ENCODE measurements around the gene MPHOSPH8.
"Not testable (repeated sequence)": the region's sequence is repeated elsewhere in the genome, so short reads cannot be mapped to it uniquely, and the experiment has no call there.

Gene MPHOSPH8

GRCh38 chr13:19685034-19685433 lies 51.6 kb downstream of the MPHOSPH8 start:
- no peak for DNase-seq (ENCODE audit: extremely low read depth, insufficient read length)
- H3K36me3 ChIP-seq (ENCODE audit: control insufficient read depth, insufficient read depth, low read length), result peaks cover 2% of the 10 kb centered on the region; the same call in 1 of the 2 replicates
- H3K4me3 ChIP-seq (replicated peaks; ENCODE audit: low read depth, low read length), result no peak overlapping the region
- no peak for TF ChIP-seq CTCF (IDR thresholded peaks at IDR 0.05; ENCODE audit: insufficient read depth, low read length, poor library complexity, severe bottlenecking)
- no peaks in the 10 kb centered on the region for H3K27me3 ChIP-seq (replicated peaks; ENCODE audit: control insufficient read depth, insufficient read depth, low read length)

- Histone ChIP-seq H3K4me3 (replicated peaks; ENCODE audit: low read depth, low read length) (no peak overlapping the region), H3K36me3 (ENCODE audit: control insufficient read depth, insufficient read depth, low read length) (peaks cover 2% of the 10 kb centered on the region; the same call in 1 of the 2 replicates), H3K27me3 (replicated peaks; ENCODE audit: control insufficient read depth, insufficient read depth, low read length) (no peaks in the 10 kb centered on the region)
- no peak for DNase-seq (ENCODE audit: extremely low read depth, insufficient read length)
- no peak for TF ChIP-seq CTCF (IDR thresholded peaks at IDR 0.05; ENCODE audit: insufficient read depth, low read length, poor library complexity, severe bottlenecking)
These were observed 52.0 kb downstream of the MPHOSPH8 start for GRCh38 chr13:19685437-19685836.

GRCh38 chr13:19691447-19691846 lies 58.0 kb downstream of the MPHOSPH8 start:
- not testable (repeated sequence) for H3K4me3 ChIP-seq (replicated peaks; ENCODE audit: low read depth, low read length); DNase-seq (ENCODE audit: extremely low read depth, insufficient read length); H3K27me3 ChIP-seq (replicated peaks; ENCODE audit: control insufficient read depth, insufficient read depth, low read length); H3K36me3 ChIP-seq (ENCODE audit: control insufficient read depth, insufficient read depth, low read length)

GRCh38 chr13:19695428-19695827 lies 62.0 kb downstream of the MPHOSPH8 start:
- Histone ChIP-seq H3K4me3 (replicated peaks; ENCODE audit: low read depth, low read length) (no peak overlapping the region), H3K27me3 (replicated peaks; ENCODE audit: control insufficient read depth, insufficient read depth, low read length) (no peaks in the 10 kb centered on the region), H3K36me3 (ENCODE audit: control insufficient read depth, insufficient read depth, low read length) (no peaks in the 10 kb centered on the region)
- no peak for DNase-seq (ENCODE audit: extremely low read depth, insufficient read length)
- no peak for TF ChIP-seq CTCF (IDR thresholded peaks at IDR 0.05; ENCODE audit: insufficient read depth, low read length, poor library complexity, severe bottlenecking)

GRCh38 chr13:19695829-19696228 lies 62.4 kb downstream of the MPHOSPH8 start:
- DNase-seq (ENCODE audit: extremely low read depth, insufficient read length), result no peak
- Histone ChIP-seq H3K4me3 (replicated peaks; ENCODE audit: low read depth, low read length) (no peak overlapping the region), H3K36me3 (ENCODE audit: control insufficient read depth, insufficient read depth, low read length) (no peaks in the 10 kb centered on the region), H3K27me3 (replicated peaks; ENCODE audit: control insufficient read depth, insufficient read depth, low read length) (no peaks in the 10 kb centered on the region)
- TF ChIP-seq CTCF (IDR thresholded peaks at IDR 0.05; ENCODE audit: insufficient read depth, low read length, poor library complexity, severe bottlenecking), result no peak

- not testable (repeated sequence) for DNase-seq (ENCODE audit: extremely low read depth, insufficient read length); H3K36me3 ChIP-seq (ENCODE audit: control insufficient read depth, insufficient read depth, low read length); H3K27me3 ChIP-seq (replicated peaks; ENCODE audit: control insufficient read depth, insufficient read depth, low read length); H3K4me3 ChIP-seq (replicated peaks; ENCODE audit: low read depth, low read length)
These were observed 67.5 kb downstream of the MPHOSPH8 start for GRCh38 chr13:19700963-19701362.

- not testable (repeated sequence) for DNase-seq (ENCODE audit: extremely low read depth, insufficient read length); H3K27me3 ChIP-seq (replicated peaks; ENCODE audit: control insufficient read depth, insufficient read depth, low read length); H3K4me3 ChIP-seq (replicated peaks; ENCODE audit: low read depth, low read length); H3K36me3 ChIP-seq (ENCODE audit: control insufficient read depth, insufficient read depth, low read length)
These were observed 68.2 kb downstream of the MPHOSPH8 start for GRCh38 chr13:19701619-19702018.

- not testable (repeated sequence) for H3K27me3 ChIP-seq (replicated peaks; ENCODE audit: control insufficient read depth, insufficient read depth, low read length); H3K36me3 ChIP-seq (ENCODE audit: control insufficient read depth, insufficient read depth, low read length); DNase-seq (ENCODE audit: extremely low read depth, insufficient read length); H3K4me3 ChIP-seq (replicated peaks; ENCODE audit: low read depth, low read length)
These were observed 70.8 kb downstream of the MPHOSPH8 start for GRCh38 chr13:19704256-19704655.

- not testable (repeated sequence) for DNase-seq (ENCODE audit: extremely low read depth, insufficient read length)
These were observed 75.6 kb downstream of the MPHOSPH8 start for GRCh38 chr13:19709039-19709438.

GRCh38 chr13:19709782-19710181 lies 76.3 kb downstream of the MPHOSPH8 start:
- DNase-seq (ENCODE audit: extremely low read depth, insufficient read length); H3K36me3 ChIP-seq (ENCODE audit: control insufficient read depth, insufficient read depth, low read length): not testable (repeated sequence)

More at GRCh38 chr13:19709039-19709438, 75.6 kb downstream of the MPHOSPH8 start:
- H3K27me3 ChIP-seq (replicated peaks; ENCODE audit: control insufficient read depth, insufficient read depth, low read length); H3K36me3 ChIP-seq (ENCODE audit: control insufficient read depth, insufficient read depth, low read length); H3K4me3 ChIP-seq (replicated peaks; ENCODE audit: low read depth, low read length): not testable (repeated sequence)

More at GRCh38 chr13:19709782-19710181, 76.3 kb downstream of the MPHOSPH8 start:
- H3K4me3 ChIP-seq (replicated peaks; ENCODE audit: low read depth, low read length); H3K27me3 ChIP-seq (replicated peaks; ENCODE audit: control insufficient read depth, insufficient read depth, low read length): not testable (repeated sequence)

Measured in GM06990 (cell line).